ENCODE data around the gene MPRIP.

GRCh38 chr17:17171186-17171585 lies 128.9 kb downstream of the MPRIP start:
- TF ChIP-seq, protein P1, sequence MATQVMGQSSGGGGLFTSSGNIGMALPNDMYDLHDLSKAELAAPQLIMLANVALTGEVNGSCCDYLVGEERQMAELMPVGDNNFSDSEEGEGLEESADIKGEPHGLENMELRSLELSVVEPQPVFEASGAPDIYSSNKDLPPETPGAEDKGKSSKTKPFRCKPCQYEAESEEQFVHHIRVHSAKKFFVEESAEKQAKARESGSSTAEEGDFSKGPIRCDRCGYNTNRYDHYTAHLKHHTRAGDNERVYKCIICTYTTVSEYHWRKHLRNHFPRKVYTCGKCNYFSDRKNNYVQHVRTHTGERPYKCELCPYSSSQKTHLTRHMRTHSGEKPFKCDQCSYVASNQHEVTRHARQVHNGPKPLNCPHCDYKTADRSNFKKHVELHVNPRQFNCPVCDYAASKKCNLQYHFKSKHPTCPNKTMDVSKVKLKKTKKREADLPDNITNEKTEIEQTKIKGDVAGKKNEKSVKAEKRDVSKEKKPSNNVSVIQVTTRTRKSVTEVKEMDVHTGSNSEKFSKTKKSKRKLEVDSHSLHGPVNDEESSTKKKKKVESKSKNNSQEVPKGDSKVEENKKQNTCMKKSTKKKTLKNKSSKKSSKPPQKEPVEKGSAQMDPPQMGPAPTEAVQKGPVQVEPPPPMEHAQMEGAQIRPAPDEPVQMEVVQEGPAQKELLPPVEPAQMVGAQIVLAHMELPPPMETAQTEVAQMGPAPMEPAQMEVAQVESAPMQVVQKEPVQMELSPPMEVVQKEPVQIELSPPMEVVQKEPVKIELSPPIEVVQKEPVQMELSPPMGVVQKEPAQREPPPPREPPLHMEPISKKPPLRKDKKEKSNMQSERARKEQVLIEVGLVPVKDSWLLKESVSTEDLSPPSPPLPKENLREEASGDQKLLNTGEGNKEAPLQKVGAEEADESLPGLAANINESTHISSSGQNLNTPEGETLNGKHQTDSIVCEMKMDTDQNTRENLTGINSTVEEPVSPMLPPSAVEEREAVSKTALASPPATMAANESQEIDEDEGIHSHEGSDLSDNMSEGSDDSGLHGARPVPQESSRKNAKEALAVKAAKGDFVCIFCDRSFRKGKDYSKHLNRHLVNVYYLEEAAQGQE (IDR thresholded peaks at IDR 0.05; ENCODE audit: insufficient read depth in 1 of 2, low read depth in 2 of 2, low read length in 2 of 2), result no peak
- TF ChIP-seq POLR2AphosphoS5 (IDR thresholded peaks at IDR 0.05; ENCODE audit: low read depth, low read length), result no peak
- no peak for TF ChIP-seq TAF1 (IDR thresholded peaks at IDR 0.05; ENCODE audit: borderline replicate concordance, insufficient read depth, low read length)
